GM19240 (cell line): ENCODE measurements around the gene SEMA4B.

Experiments
- DNase-seq: peaks from one replicate; pipeline ENCODE4 v3.0.0; 2011; ENCODE audit warnings: low spot score; ENCODE audit not compliant: insufficient read length

The SEMA4B gene

GRCh38 chr15:90205050-90205848 lies 4.1 kb downstream of the SEMA4B start:
- no peak for DNase-seq

- DNase-seq: no peak
Observed at GRCh38 chr15:90205886-90206285, 4.8 kb downstream of the SEMA4B start.

GRCh38 chr15:90207252-90207651 lies 6.1 kb downstream of the SEMA4B start:
- DNase-seq: no peak

- DNase-seq: no peak
Observed at GRCh38 chr15:90208356-90208755, 7.2 kb downstream of the SEMA4B start.

- no peak for DNase-seq
Observed at GRCh38 chr15:90209591-90209990, 8.5 kb downstream of the SEMA4B start.

GRCh38 chr15:90210593-90210992 lies 9.5 kb downstream of the SEMA4B start:
- DNase-seq: no peak

- no peak for DNase-seq
Observed at GRCh38 chr15:90211009-90211408, 9.9 kb downstream of the SEMA4B start.

- DNase-seq: no peak
Observed at GRCh38 chr15:90211440-90212143, 10.5 kb downstream of the SEMA4B start.

GRCh38 chr15:90212221-90213098 lies 11.3 kb downstream of the SEMA4B start:
- no peak for DNase-seq

- no peak for DNase-seq
Observed at GRCh38 chr15:90213122-90213817, 12.1 kb downstream of the SEMA4B start.

- DNase-seq: no peak
Observed at GRCh38 chr15:90213818-90214204, 12.7 kb downstream of the SEMA4B start.

GRCh38 chr15:90214553-90215196 lies 13.5 kb downstream of the SEMA4B start:
- no peak for DNase-seq

GRCh38 chr15:90217671-90218394 lies 16.7 kb downstream of the SEMA4B start:
- no peak for DNase-seq

GRCh38 chr15:90219421-90220141 lies 18.5 kb downstream of the SEMA4B start:
- no peak for DNase-seq

GRCh38 chr15:90221246-90221900 lies 20.2 kb downstream of the SEMA4B start:
- peak; percentile 43 for DNase-seq

GRCh38 chr15:90222547-90222946 lies 21.4 kb downstream of the SEMA4B start:
- DNase-seq: no peak

- DNase-seq: no peak
Observed at GRCh38 chr15:90223441-90224165, 22.5 kb downstream of the SEMA4B start.

- DNase-seq: no peak
Observed at GRCh38 chr15:90225047-90225446, 23.9 kb downstream of the SEMA4B start.
